Body of pancreas (tissue), 4 donors: ENCODE measurements around the gene MYO16. TPM values are rescaled to one million over a fixed set of nuclear protein-coding genes. Genes with fewer than 3 reads are reported as not detected.

ENCODE experiments used
- ATAC-seq: fragments of 150-250 bp; one replicate; pipeline ENCODE4 v1.9.1; 2016
- DNase-seq, 4 donors: peaks; one replicate each; pipeline ENCODE4 v3.0.0-alpha.2; 2019
- H3K27ac ChIP-seq, 4 donors: fragments of 200-600 bp; sonication (generic); 1 replicate in 3 of 4; 2 replicates in 1 of 4; pipeline versions ENCODE4 v1.5.1 to v1.6.1; 2016 to 2019; ENCODE audit warnings: mild to moderate bottlenecking in 1 of 4, mixed read lengths in 1 of 4, moderate library complexity in 1 of 4
- H3K27me3 ChIP-seq, 2 donors: fragments of 200-600 bp; sonication (generic); one replicate each; pipeline ENCODE4 v1.6.0; 2016; ENCODE audit warnings: mild to moderate bottlenecking in 1 of 2
- H3K36me3 ChIP-seq, 2 donors: fragments of 200-600 bp; sonication (generic); replicated peaks in 1 of 2; 2 replicates each; pipeline ENCODE4 v1.5.1; 2016; ENCODE audit warnings: low read depth in 2 of 2; ENCODE audit not compliant: insufficient read depth in 1 of 2
- H3K4me1 ChIP-seq: fragments of 200-600 bp; sonication (generic); one replicate; pipeline ENCODE4 v1.6.0; 2016
- H3K4me3 ChIP-seq, 2 donors: fragments of 200-600 bp; sonication (generic); 1 replicate in 1 of 2; 2 replicates in 1 of 2; pipeline ENCODE4 v1.5.1; 2016 to 2019
- H3K9me3 ChIP-seq, 3 donors: fragments of 200-600 bp; sonication (generic); 1 replicate in 2 of 3; 2 replicates in 1 of 3; pipeline ENCODE4 v1.5.1; 2016
- POLR2A ChIP-seq, 3 donors: fragments of 450-650 bp; IDR thresholded peaks; one replicate each; pipeline ENCODE4 v1.6.1; 2016; ENCODE audit warnings: antibody characterized with exemption in 3 of 3, mild to moderate bottlenecking in 2 of 3
- WGBS, 2 donors: methylation state at CpG; one replicate each; pipeline ENCODE4 v1.1.5; 2017; 5-methylcytosine and 5-hydroxymethylcytosine counted together
- intact Hi-C: fragments of 100-400 bp; cut with DNase I; formaldehyde crosslinking; loops from one replicate; pipeline ENCODE4 v1.15.1; 2023
- total RNA-seq, 2 donors: library from RNA; depleted of rRNA; stranded (reverse); fragments of >200 nt; gene quantifications; one replicate each; pipeline ENCODE4 v1.1.0, GENCODE V29; 2016
- TF ChIP-seq, protein P1 (sequence below), 7 experiments: fragments of 450-650 bp in 4 of 7; fragments of 200-600 bp in 3 of 7; sonication (generic) in 3 of 7; IDR thresholded peaks; one replicate each; pipeline ENCODE4 v1.5.1; 2016 to 2019; ENCODE audit warnings: antibody characterized with exemption in 7 of 7

MYO16 gene
- total RNA-seq, 2 donors from 2014 or later = under 0.01 to 0.78 TPM

GRCh38 chr13:108734676-108735075 lies 105.3 kb downstream of the MYO16 start:
- intact Hi-C loops = no loop called here
- ATAC-seq = no peak
- Histone ChIP-seq H3K27ac (no peak overlapping the region), H3K4me3 (no peak overlapping the region), H3K4me1 (no peaks in the 10 kb centered on the region), H3K27me3 (no peaks in the 10 kb centered on the region), H3K9me3 (no peaks in the 10 kb centered on the region), H3K36me3 (no peaks in the 10 kb centered on the region)
- no peak for DNase-seq
- 56 to 94% methylated on average over 2 to 4 of the region's 4 CpGs for WGBS, 2 donors
- TF ChIP-seq, protein P1, sequence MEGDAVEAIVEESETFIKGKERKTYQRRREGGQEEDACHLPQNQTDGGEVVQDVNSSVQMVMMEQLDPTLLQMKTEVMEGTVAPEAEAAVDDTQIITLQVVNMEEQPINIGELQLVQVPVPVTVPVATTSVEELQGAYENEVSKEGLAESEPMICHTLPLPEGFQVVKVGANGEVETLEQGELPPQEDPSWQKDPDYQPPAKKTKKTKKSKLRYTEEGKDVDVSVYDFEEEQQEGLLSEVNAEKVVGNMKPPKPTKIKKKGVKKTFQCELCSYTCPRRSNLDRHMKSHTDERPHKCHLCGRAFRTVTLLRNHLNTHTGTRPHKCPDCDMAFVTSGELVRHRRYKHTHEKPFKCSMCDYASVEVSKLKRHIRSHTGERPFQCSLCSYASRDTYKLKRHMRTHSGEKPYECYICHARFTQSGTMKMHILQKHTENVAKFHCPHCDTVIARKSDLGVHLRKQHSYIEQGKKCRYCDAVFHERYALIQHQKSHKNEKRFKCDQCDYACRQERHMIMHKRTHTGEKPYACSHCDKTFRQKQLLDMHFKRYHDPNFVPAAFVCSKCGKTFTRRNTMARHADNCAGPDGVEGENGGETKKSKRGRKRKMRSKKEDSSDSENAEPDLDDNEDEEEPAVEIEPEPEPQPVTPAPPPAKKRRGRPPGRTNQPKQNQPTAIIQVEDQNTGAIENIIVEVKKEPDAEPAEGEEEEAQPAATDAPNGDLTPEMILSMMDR (IDR thresholded peaks at IDR 0.05) = no peak

DNA sequence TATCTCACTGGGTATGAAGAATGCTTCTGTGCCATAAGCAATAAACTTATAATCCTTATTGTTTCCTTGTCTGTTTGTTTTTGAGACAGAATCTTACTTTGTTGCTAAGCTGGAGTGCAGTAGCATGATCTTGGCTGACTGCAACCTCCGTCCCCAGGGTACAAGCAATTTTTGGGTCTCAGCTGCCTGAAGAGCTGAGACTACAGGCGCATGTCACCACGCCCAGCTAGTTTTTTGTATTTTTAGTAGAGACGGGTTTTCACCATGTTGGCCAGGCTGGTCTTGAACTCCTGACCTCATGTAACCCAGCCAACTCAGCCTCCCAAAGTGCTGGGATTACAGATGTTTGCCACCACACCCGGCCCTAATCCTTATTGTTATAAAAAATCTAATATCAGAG lies 112.5 kb downstream of the MYO16 start:
- Histone ChIP-seq H3K4me1 (no peaks in the 10 kb centered on the region), H3K27ac (no peak overlapping the region), H3K36me3 (no peaks in the 10 kb centered on the region), H3K4me3 (no peak overlapping the region), H3K9me3 (no peaks in the 10 kb centered on the region), H3K27me3 (no peaks in the 10 kb centered on the region)
- intact Hi-C loops = no loop called here
- no peak for TF ChIP-seq POLR2A (IDR thresholded peaks at IDR 0.05)
- TF ChIP-seq, protein P1 (IDR thresholded peaks at IDR 0.05) = no peak
- 43 to 74% methylated on average over 5 of the region's 5 CpGs for WGBS, 2 donors
- ATAC-seq (no peak), DNase-seq (no peak)

DNA sequence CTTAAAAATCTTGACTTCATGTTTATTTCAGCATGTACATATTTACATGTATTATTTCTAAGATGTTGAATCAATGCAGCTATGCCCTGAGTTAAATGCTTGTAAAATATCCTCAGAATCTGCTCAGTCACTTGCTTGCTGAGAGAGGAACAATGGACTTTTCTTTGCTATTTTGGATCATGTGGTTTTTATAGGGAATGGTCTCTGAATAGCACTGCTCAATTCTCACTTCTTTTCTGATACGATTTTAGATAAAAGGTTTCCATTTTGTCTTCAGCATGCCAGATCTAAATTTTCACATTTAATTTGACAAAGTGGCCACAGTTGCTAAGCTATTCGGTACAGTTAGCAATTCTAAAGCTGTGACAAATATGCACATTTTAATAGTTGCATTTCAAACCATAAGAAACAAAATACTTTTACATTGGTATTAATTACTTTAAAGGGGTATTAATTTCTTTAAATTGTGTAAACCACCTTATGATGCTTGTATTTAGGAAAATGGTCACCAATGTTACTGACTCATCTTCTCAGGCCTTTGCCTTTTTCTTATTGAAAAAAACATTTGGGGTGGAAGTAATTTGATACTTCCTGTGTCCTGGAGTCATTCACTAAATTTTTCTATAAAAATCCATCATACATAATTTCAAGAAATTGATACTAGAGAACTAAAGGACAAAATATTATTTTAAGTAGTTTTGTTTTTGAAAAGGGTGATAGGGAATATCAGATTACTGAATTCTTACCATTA lies 113.5 kb downstream of the MYO16 start:
- 40 to 43% methylated on average over 2 of the region's 2 CpGs for WGBS, 2 donors
- Histone ChIP-seq H3K27me3 (no peaks in the 10 kb centered on the region), H3K9me3 (no peaks in the 10 kb centered on the region), H3K36me3 (no peaks in the 10 kb centered on the region), H3K4me1 (no peaks in the 10 kb centered on the region), H3K4me3 (no peak overlapping the region), H3K27ac (no peak overlapping the region)
- TF ChIP-seq, protein P1 (IDR thresholded peaks at IDR 0.05) = no peak
- TF ChIP-seq POLR2A (IDR thresholded peaks at IDR 0.05) = no peak
- intact Hi-C loops = no loop called here
- no peak for DNase-seq
- ATAC-seq = no peak

GRCh38 chr13:108743522-108743921 lies 114.1 kb downstream of the MYO16 start:
- H3K4me1 ChIP-seq = no peaks in the 10 kb centered on the region
- no peak overlapping the region for H3K27ac ChIP-seq
- no peaks in the 10 kb centered on the region for H3K27me3 ChIP-seq
- TF ChIP-seq, protein P1 (IDR thresholded peaks at IDR 0.05) = no peak
- TF ChIP-seq POLR2A (IDR thresholded peaks at IDR 0.05) = no peak
- H3K9me3 ChIP-seq = no peaks in the 10 kb centered on the region
- DNase-seq (no peak), ATAC-seq (no peak)
- intact Hi-C loops = no loop called here
- H3K36me3 ChIP-seq = no peaks in the 10 kb centered on the region
- H3K4me3 ChIP-seq = no peak overlapping the region
- WGBS, 2 donors = 56 to 67% methylated on average over 4 of the region's 4 CpGs

GRCh38 chr13:108747843-108748242 lies 118.4 kb downstream of the MYO16 start:
- Histone ChIP-seq H3K4me3 (no peak overlapping the region), H3K27ac (no peak overlapping the region), H3K4me1 (no peaks in the 10 kb centered on the region), H3K36me3 (no peaks in the 10 kb centered on the region), H3K27me3 (no peaks in the 10 kb centered on the region), H3K9me3 (no peaks in the 10 kb centered on the region)
- TF ChIP-seq POLR2A (IDR thresholded peaks at IDR 0.05) = no peak
- TF ChIP-seq, protein P1 (IDR thresholded peaks at IDR 0.05) = no peak
- intact Hi-C loops = no loop called here
- ATAC-seq (no peak), DNase-seq (no peak)
- 62 to 67% methylated on average over 1 of the region's 1 CpG for WGBS, 2 donors
